K562 (cell line): ENCODE measurements around the gene DPEP2NB. TPM values are rescaled to one million over a fixed set of nuclear protein-coding genes. Genes with fewer than 3 reads are reported as not detected.
"Not testable (repeated sequence)": the region's sequence is repeated elsewhere in the genome, so short reads cannot be mapped to it uniquely, and the experiment has no call there.

Source experiments
- ATAC-seq: fragments of 200-7000 bp; cut with Tn5 transposase; 3 replicates; pipeline ENCODE4 v1.9.1; 2020; ENCODE audit warnings: moderate library complexity
- BruUV-seq: library from RNA; stranded (reverse); fragments of 400-500 nt; replicated peaks from 2 replicates; lab custom pipeline; 2021; lab: Mats Ljungman, UMichigan
- CTCF ChIA-PET: fragments of 300-600 bp; formaldehyde crosslinking; extraction: SDS; loops from one replicate; lab custom pipeline; 2021; ENCODE audit warnings: low intra/inter-chr PET ratio; lab: Yijun Ruan, JAX
- POLR2A ChIA-PET: fragments of 300-600, 350-650 bp; sonication (Branson Sonifier 250); formaldehyde crosslinking; extraction: SDS; loops from one replicate; lab custom pipeline; 2021; ENCODE audit warnings: antibody characterized with exemption, inconsistent platforms; lab: Yijun Ruan, JAX
- DNase-seq, 4 experiments: peaks; one replicate each; pipeline versions ENCODE4 v3.0.0 to v3.0.0-alpha.2; 2011 to 2018; ENCODE audit warnings: low spot score in 3 of 4, mixed read lengths in 3 of 4; ENCODE audit errors: extremely low read depth in 1 of 4
- FAIRE-seq: peaks from 2 replicates; lab custom pipeline; 2011; peaks lifted over from hg19 to GRCh38; lab: Jason Lieb, UNC
- H2AFZ ChIP-seq: 2 replicates; pipeline ENCODE4 v1.6.0; 2011; ENCODE audit warnings: low read depth, low read length, control low read depth, inconsistent platforms
- H3K27ac ChIP-seq: fragments of 200-600 bp; 3 replicates; pipeline ENCODE4 v1.8.0; 2011; ENCODE audit warnings: low read depth, mild to moderate bottlenecking, control low read depth, inconsistent platforms, low read length, moderate library complexity, mixed read lengths; ENCODE audit errors: extremely low read depth
- H3K27me3 ChIP-seq, 2 experiments: fragments of 300-600 bp in 1 of 2; 2 replicates in 1 of 2; 3 replicates in 1 of 2; pipeline versions ENCODE4 v1.6.0 to v1.8.0; 2011; ENCODE audit warnings: inconsistent platforms in 2 of 2, low read length in 2 of 2, mild to moderate bottlenecking in 1 of 2, mixed read lengths in 1 of 2, moderate library complexity in 1 of 2; ENCODE audit not compliant: control insufficient read depth in 2 of 2, insufficient read depth in 2 of 2
- H3K36me3 ChIP-seq: fragments of 300-600 bp; 3 replicates; pipeline ENCODE4 v1.8.0; 2011; ENCODE audit warnings: mild to moderate bottlenecking, low read length, inconsistent platforms; ENCODE audit not compliant: control insufficient read depth, insufficient read depth
- H3K4me1 ChIP-seq, 2 experiments: fragments of 200-600 bp in 1 of 2; replicated peaks in 1 of 2; 2 replicates in 1 of 2; 3 replicates in 1 of 2; pipeline versions ENCODE4 v1.5.1 to v1.8.0; 2011; ENCODE audit warnings: inconsistent platforms in 2 of 2, low read length in 2 of 2, mild to moderate bottlenecking in 1 of 2, mixed read lengths in 1 of 2, moderate library complexity in 1 of 2; ENCODE audit not compliant: control insufficient read depth in 2 of 2, insufficient read depth in 2 of 2
- H3K4me2 ChIP-seq: 2 replicates; pipeline ENCODE4 v1.6.1; 2011; ENCODE audit warnings: low read length, control low read depth, inconsistent platforms, mixed read lengths; ENCODE audit not compliant: insufficient read depth
- H3K4me3 ChIP-seq: fragments of 200-600 bp; sonication (generic), shearing (Covaris generic); 2 replicates; pipeline ENCODE4 v1.5.1; 2016; ENCODE audit warnings: control low read depth, inconsistent platforms
- H3K79me2 ChIP-seq: fragments of 200-600 bp; 3 replicates; pipeline ENCODE4 v1.8.0; 2011; ENCODE audit warnings: low read length, inconsistent platforms; ENCODE audit not compliant: control insufficient read depth, insufficient read depth
- H3K9ac ChIP-seq, 2 experiments: 2 replicates each; pipeline versions ENCODE4 v1.6.0 to v1.6.1; 2011; ENCODE audit warnings: low read depth in 2 of 2, low read length in 2 of 2, control low read depth in 1 of 2, inconsistent platforms in 1 of 2, mild to moderate bottlenecking in 1 of 2, mixed read lengths in 1 of 2; ENCODE audit not compliant: insufficient read depth in 1 of 2
- H3K9me1 ChIP-seq: one replicate; pipeline ENCODE4 v1.6.0; 2011; ENCODE audit warnings: inconsistent platforms, mild to moderate bottlenecking, low read length, moderate library complexity; ENCODE audit not compliant: control insufficient read depth, insufficient read depth
- H3K9me3 ChIP-seq: replicated peaks from 2 replicates; pipeline ENCODE4 v1.5.1; 2011; ENCODE audit warnings: low read depth, low read length, inconsistent platforms; ENCODE audit not compliant: control insufficient read depth, insufficient read depth
- H4K20me1 ChIP-seq: replicated peaks from 2 replicates; pipeline ENCODE4 v1.6.1; 2011; ENCODE audit warnings: low read length, inconsistent platforms, mixed read lengths; ENCODE audit not compliant: control insufficient read depth, insufficient read depth
- AFF1 ChIP-seq, 2 experiments: fragments of 450-650 bp; IDR thresholded peaks; 2 replicates each; pipeline ENCODE4 v1.6.1; 2018; ENCODE audit warnings: mild to moderate bottlenecking in 2 of 2, low read depth in 1 of 2; ENCODE audit not compliant: partially characterized antibody in 2 of 2
- ETS2 ChIP-seq: IDR thresholded peaks from 2 replicates; pipeline ENCODE4 v1.6.1; 2016; ENCODE audit warnings: borderline replicate concordance, missing genetic modification characterization, mild to moderate bottlenecking, moderate library complexity, missing compliant biosample characterization; ENCODE audit not compliant: poor library complexity, severe bottlenecking
- PBX2 ChIP-seq, 2 experiments: IDR thresholded peaks in 1 of 2; conservative IDR thresholded peaks in 1 of 2; 2 replicates each; pipeline ENCODE4 v1.6.1; 2016; ENCODE audit warnings: low read depth in 2 of 2, mild to moderate bottlenecking in 1 of 2, missing compliant biosample characterization in 1 of 2, missing genetic modification characterization in 1 of 2, moderate library complexity in 1 of 2
- SIRT6 ChIP-seq: IDR thresholded peaks from one replicate; pipeline ENCODE4 v1.6.1; 2012; ENCODE audit warnings: low read depth, mild to moderate bottlenecking, control low read depth, inconsistent platforms, low read length, moderate library complexity
- ZKSCAN3 ChIP-seq: fragments of 250-450 bp; sonication (Bioruptor Pico); IDR thresholded peaks from 2 replicates; pipeline ENCODE4 v1.4.0; 2020
- WGBS: fragments of 100-300 bp; shearing (Covaris generic); methylation state at CpG from one replicate; pipeline ENCODE4 v1.1.6; 2016; ENCODE audit warnings: low coverage, mixed read lengths; ENCODE audit not compliant: insufficient coverage; ENCODE audit errors: missing lambda C conversion rate; 5-methylcytosine and 5-hydroxymethylcytosine counted together
- in situ Hi-C: fragments of 300-500 bp; cut with MboI; formaldehyde crosslinking; loops from 4 replicates; pipeline ENCODE4 v1.15.0; 2018; ENCODE audit warnings: inconsistent platforms, mixed read lengths
- intact Hi-C: fragments of 100-400 bp; cut with micrococcal nuclease; formaldehyde crosslinking; loops from 2 replicates; pipeline ENCODE4 v1.14.2; 2022
- polyA plus RNA-seq, 8 experiments: library from polyadenylated mRNA; depleted of rRNA in 4 of 8; stranded (reverse) in 5 of 8; unstranded in 3 of 8; fragments of >200 nt; fragmentation: Nextera tagmentation in 2 of 8; fragmentation: Illumina TruSeq in 1 of 8; extraction: Ambion mirVana in 2 of 8; extraction: Trizol in 1 of 8; gene quantifications; 2 replicates each; pipeline versions ENCODE4 v1.2.1 to v1.2.3, GENCODE V29; 2011 to 2014; ENCODE audit warnings: inconsistent platforms in 1 of 8, missing spikeins in 1 of 8
- total RNA-seq, 7 experiments: library from RNA; depleted of rRNA in 6 of 7; stranded (reverse); fragments of >200 nt in 6 of 7; fragmentation: Illumina TruSeq in 2 of 7; extraction: Trizol in 2 of 7; gene quantifications; 2 replicates each; pipeline versions ENCODE4 v1.2.1 to v1.2.3, GENCODE V29; 2011 to 2021; ENCODE audit warnings: low replicate concordance in 1 of 7

DPEP2NB gene
- total and polyA plus RNA-seq, 9 of the 15 experiments (the other 6 are each of a cell fraction or from before 2014, with no cell fraction given) = not detected

- Histone ChIP-seq H3K4me3 (no peak overlapping the region), H3K36me3 (no peaks in the 10 kb centered on the region), H3K9me3 (no peaks in the 10 kb centered on the region), H2AFZ (peak overlapping the region; percentile 67), H3K9me1 (no peaks in the 10 kb centered on the region), H3K4me1 (peaks cover 0 to 16% of the 10 kb centered on the region in 2 experiments; a peak in 3 of 5 replicates), H3K27me3 (peaks cover 0 to 4% of the 10 kb centered on the region in 2 experiments; a peak in 1 of 5 replicates), H3K79me2 (no peaks in the 10 kb centered on the region), H3K4me2 (no peak overlapping the region), H3K27ac (no peak overlapping the region), H3K9ac (peak overlapping the region in 1 of 2 experiments; percentile 68; a peak in 3 of 4 replicates), H4K20me1 (no peaks in the 10 kb centered on the region)
- ATAC-seq (peak; percentile 16; the same call in 1 of the 3 replicates), DNase-seq (no peak), FAIRE-seq (no peak)
- no TSS peak for BruUV-seq
- POLR2A ChIA-PET = no interaction called here
- TF ChIP-seq ZKSCAN3 (CRISPR knock-in tag) (no peak), ETS2 (tag) (no peak), PBX2 (CRISPR knock-in tag; IDR thresholded peaks at IDR 0.05; ENCODE audit: low read depth) (no peak), PBX2 (tag; conservative IDR thresholded peaks at IDR 0.05; ENCODE audit: low read depth) (no peak), AFF1 (IDR thresholded peaks at IDR 0.05; ENCODE audit: low read depth in 1 of 2, partially characterized antibody in 2 of 2) (no peak), SIRT6 (no peak)
- in situ Hi-C loops = no loop called here
- intact Hi-C loops = no loop called here
- CTCF ChIA-PET = no interaction called here
- WGBS = 35% methylated on average over 12 of the region's 14 CpGs
These were observed 40.2 kb downstream of the DPEP2NB start for GRCh38 chr16:67975321-67976105.

- H3K9me1 ChIP-seq, H3K27me3 ChIP-seq, H3K36me3 ChIP-seq, H3K27ac ChIP-seq, DNase-seq, H3K4me3 ChIP-seq, FAIRE-seq, in situ Hi-C loops, H4K20me1 ChIP-seq, H3K4me2 ChIP-seq, H3K9me3 ChIP-seq, intact Hi-C loops, H2AFZ ChIP-seq, ATAC-seq, BruUV-seq, H3K9ac ChIP-seq: not testable (repeated sequence)
- peaks cover 14% of the 10 kb centered on the region for H3K79me2 ChIP-seq
- POLR2A ChIA-PET = interaction anchor here (1.7 kb wide), 1 partner anchor 12 kb away, joined by 5 read pairs; no protein-coding TSS in a partner anchor
- 67% methylated on average over 4 of the region's 7 CpGs for WGBS
- H3K4me1 ChIP-seq = peaks cover 8 to 34% of the 10 kb centered on the region in 2 experiments; a peak in 4 of 5 replicates
- CTCF ChIA-PET = interaction anchor here (0.6 kb wide), 1 partner anchor 233 kb away, joined by 3 read pairs; no protein-coding TSS in a partner anchor
These were observed 43.4 kb downstream of the DPEP2NB start for GRCh38 chr16:67972285-67972684.
